MG63 (cell line): ENCODE results near the gene MYO10. TPM values are rescaled to one million over a fixed set of nuclear protein-coding genes. Genes with fewer than 3 reads are reported as not detected.
"Not testable (repeated sequence)": the region's sequence is repeated elsewhere in the genome, so short reads cannot be mapped to it uniquely, and the experiment has no call there.

Experiments used
- DNase-seq: peaks from one replicate; pipeline ENCODE4 v3.0.0-alpha.2; 2020
- H3K27me3 ChIP-seq: fragments of 250-450 bp; sonication (Bioruptor Pico); 2 replicates; pipeline ENCODE4 v1.5.1; 2020; ENCODE audit warnings: mild to moderate bottlenecking, moderate library complexity
- H3K36me3 ChIP-seq: fragments of 250-450 bp; sonication (Bioruptor Pico); 2 replicates; pipeline ENCODE4 v1.5.1; 2020; ENCODE audit warnings: mild to moderate bottlenecking, moderate library complexity
- H3K4me3 ChIP-seq: fragments of 250-450 bp; sonication (Bioruptor Pico); 2 replicates; pipeline ENCODE4 v1.5.1; 2020; ENCODE audit warnings: mild to moderate bottlenecking, moderate library complexity
- H3K9me3 ChIP-seq: fragments of 250-450 bp; sonication (Bioruptor Pico); 2 replicates; pipeline ENCODE4 v1.5.1; 2020; ENCODE audit warnings: mild to moderate bottlenecking, moderate library complexity
- total RNA-seq: library from RNA; depleted of rRNA; stranded (reverse); fragments of >200 nt; shearing (Covaris generic); gene quantifications from 2 replicates; pipeline ENCODE4 v1.2.3, GENCODE V29; 2014; ENCODE audit warnings: low replicate concordance

The MYO10 gene
- total RNA-seq, 1 experiment from 2014 or later = 55.0 TPM

DNA sequence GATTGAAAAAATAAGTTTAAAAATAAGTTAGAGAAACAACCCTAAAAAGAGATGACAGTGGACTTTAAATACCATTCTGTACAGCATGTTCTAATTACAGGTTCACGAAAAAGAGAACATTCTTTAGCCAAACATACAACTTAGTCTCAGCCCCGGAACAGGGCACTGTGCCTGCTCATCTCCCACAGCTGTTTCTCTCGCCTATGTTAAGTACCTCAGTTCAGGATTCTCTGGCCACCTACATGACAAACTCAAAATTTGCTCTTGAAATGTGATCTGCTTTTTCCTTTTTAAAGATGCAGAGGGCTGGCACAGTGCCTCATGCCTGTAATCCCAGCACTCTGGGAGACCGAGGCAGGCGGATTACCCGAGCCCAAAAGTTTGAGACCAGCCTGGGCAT, 52.3 kb downstream of the MYO10 start:
- no peak for DNase-seq
- H3K4me3 ChIP-seq = no peak overlapping the region
- no peaks in the 10 kb centered on the region for H3K9me3 ChIP-seq
- H3K36me3 ChIP-seq = peaks cover 21% of the 10 kb centered on the region
- H3K27me3 ChIP-seq = no peaks in the 10 kb centered on the region

DNA sequence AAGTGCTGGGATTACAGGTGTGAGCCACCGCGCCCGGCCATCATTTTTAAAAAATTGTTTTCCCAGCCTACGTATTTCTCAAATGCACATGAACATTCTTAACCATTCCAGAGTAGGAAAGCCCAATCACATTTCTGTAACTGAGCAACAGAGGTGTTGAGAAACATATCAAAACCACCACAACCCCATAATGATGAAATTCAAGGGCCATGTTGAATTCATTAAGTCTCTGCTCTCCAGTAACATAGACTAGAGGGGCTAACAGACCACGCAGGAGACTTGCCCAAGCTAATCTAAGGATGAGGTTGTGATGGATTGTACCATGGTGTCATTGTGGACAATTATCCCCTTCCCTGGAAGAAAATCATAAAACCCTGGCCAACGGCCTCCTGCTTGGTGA, 52.9 kb downstream of the MYO10 start:
- Histone ChIP-seq H3K27me3 (no peaks in the 10 kb centered on the region), H3K4me3 (no peak overlapping the region), H3K9me3 (no peaks in the 10 kb centered on the region), H3K36me3 (peaks cover 24% of the 10 kb centered on the region)
- DNase-seq = no peak

DNA sequence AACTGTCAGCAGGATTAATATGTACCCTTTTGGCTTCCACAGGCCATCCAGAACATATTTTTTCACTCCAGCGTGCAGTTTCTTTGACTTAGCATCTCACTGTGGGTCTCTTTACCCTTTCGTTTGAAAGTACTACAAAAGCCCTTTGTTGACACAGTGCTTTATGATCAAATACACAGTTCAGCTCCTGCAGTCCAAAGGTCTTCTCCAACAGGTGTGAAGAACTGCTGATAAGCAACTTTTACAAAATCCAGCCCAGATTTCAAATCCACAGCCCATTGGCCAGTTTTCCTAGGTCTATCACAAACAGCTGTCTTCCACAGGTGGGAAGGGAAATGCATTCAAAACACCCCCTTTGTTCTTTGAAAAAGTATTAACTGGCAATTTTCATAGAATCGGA, 54.8 kb downstream of the MYO10 start:
- no peaks in the 10 kb centered on the region for H3K9me3 ChIP-seq
- no peak for DNase-seq
- no peaks in the 10 kb centered on the region for H3K27me3 ChIP-seq
- no peak overlapping the region for H3K4me3 ChIP-seq
- peaks cover 37% of the 10 kb centered on the region for H3K36me3 ChIP-seq

DNA sequence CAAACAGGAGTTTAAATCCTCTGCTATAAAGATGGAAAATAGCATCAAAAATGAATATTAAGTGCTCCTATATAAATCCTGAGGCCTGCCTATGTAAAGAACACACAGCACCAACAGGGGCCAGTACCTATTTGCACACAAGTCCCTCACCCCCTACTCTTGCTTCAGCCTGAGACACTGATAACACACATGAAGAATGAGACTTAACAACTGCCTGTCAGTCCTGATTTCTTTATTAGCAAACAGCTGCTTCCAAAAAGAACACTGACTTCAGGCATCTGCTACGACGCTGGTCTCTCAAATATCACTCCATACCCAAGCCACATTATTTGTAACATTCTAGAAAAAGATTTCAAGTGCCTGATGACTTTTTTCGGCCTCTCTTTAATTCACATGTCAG, 55.5 kb downstream of the MYO10 start:
- no peaks in the 10 kb centered on the region; the same call in 1 of the 2 replicates for H3K9me3 ChIP-seq
- peaks cover 42% of the 10 kb centered on the region for H3K36me3 ChIP-seq
- H3K27me3 ChIP-seq = no peaks in the 10 kb centered on the region

DNA sequence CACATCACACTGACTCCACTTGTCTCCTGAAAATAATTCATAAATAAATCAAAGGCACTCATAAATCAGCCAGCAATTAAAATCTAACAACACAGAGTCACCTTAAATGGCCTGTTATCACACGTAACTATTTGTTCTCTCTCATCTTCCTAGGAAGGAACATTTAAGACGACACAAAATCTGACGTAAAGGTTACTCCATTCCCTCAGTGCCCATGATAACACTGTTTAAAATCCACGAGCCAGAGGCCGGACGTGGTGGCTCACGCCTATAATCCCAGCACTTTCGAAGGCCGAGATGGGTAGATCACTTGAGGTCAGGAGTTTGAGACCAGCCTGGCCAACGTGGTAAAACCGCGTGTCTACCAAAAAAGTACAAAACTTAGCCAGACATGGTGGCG, 56.4 kb downstream of the MYO10 start:
- no peak for DNase-seq
- no peak overlapping the region for H3K4me3 ChIP-seq
- H3K27me3 ChIP-seq = no peaks in the 10 kb centered on the region
- peaks cover 8% of the 10 kb centered on the region; the same call in 1 of the 2 replicates for H3K9me3 ChIP-seq
- H3K36me3 ChIP-seq = peaks cover 50% of the 10 kb centered on the region

More for the DNA sequence above, 55.5 kb downstream of the MYO10 start:
- no peak overlapping the region for H3K4me3 ChIP-seq
- no peak for DNase-seq

DNA sequence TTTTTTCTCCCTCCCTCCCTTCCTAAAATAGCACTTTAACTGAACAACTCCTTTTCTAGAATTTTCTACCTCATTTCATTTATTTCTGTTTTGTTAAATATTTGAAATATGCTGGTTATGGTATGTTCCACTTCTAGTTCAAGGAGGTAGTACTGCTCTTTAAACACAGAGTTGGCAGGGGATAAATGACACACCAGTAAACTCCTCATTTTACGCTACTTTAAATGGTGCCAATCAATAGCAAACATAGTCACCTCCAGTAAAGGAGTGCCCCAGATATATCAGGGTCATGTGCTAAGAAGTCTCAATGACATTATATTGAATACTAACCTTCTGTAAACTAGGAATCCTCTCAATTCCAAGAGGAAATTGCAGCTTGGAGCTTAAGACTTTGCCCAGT, 56.9 kb downstream of the MYO10 start:
- Histone ChIP-seq H3K36me3 (peaks cover 54% of the 10 kb centered on the region), H3K27me3 (no peaks in the 10 kb centered on the region), H3K4me3 (no peak overlapping the region), H3K9me3 (peaks cover 9% of the 10 kb centered on the region; the same call in 1 of the 2 replicates)
- DNase-seq = no peak

DNA sequence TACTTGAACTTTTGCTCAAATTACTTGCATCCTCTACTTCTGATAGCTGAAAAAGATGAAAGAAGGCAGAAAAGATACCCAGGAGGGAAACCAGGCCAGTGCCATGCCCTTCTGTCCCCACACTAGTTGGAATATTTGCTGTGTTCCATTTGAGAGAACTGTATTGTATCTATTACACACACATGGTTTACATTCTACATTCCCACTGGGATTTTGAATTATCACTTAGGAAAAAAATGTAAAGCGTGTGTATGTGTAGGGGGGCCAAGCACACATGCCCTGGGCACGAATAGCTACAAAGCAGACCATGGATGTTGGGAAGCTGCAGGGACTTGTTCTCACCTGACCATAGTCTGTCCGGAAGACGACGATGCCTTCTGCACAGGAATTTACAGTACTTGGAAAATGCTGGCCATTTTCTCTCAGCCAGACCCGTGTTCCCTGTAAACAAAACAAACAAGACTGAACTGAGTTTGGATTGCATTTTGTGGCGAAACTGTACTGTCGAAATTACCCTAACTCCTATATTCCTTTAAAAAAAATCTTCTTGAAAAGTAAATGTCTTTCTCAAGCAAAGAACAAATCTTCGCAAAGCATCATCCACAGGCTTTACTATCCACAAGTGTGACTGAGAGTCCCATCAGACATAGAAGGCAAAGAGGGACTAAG, 58.7 kb downstream of the MYO10 start:
- no peak for DNase-seq
- Histone ChIP-seq H3K36me3 (peaks cover 62% of the 10 kb centered on the region), H3K27me3 (no peaks in the 10 kb centered on the region), H3K4me3 (no peak overlapping the region), H3K9me3 (peaks cover 11% of the 10 kb centered on the region; the same call in 1 of the 2 replicates)

DNA sequence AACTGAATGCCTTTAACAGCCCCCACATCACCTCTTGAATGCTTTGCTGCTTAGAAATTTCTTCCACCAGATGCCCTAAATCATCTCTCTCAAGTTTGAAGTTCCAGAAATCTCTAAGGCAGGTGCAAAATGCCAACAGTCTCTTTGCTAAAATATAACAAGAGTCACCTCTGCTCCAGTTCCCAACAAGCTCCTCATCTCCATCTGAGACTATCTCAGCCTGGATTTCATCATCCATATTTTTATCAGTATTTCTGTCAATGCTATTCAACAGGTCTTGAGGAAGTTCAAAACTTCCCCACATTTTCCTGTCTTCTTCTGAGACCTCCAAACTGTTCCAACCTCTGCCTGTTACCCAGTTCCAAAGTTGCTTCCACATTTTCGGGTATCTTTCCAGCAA, 61.7 kb downstream of the MYO10 start:
- Histone ChIP-seq H3K36me3 (peaks cover 82% of the 10 kb centered on the region), H3K9me3 (peaks cover 11% of the 10 kb centered on the region; the same call in 1 of the 2 replicates)
- not testable (repeated sequence) for H3K27me3 ChIP-seq, H3K4me3 ChIP-seq, DNase-seq

DNA sequence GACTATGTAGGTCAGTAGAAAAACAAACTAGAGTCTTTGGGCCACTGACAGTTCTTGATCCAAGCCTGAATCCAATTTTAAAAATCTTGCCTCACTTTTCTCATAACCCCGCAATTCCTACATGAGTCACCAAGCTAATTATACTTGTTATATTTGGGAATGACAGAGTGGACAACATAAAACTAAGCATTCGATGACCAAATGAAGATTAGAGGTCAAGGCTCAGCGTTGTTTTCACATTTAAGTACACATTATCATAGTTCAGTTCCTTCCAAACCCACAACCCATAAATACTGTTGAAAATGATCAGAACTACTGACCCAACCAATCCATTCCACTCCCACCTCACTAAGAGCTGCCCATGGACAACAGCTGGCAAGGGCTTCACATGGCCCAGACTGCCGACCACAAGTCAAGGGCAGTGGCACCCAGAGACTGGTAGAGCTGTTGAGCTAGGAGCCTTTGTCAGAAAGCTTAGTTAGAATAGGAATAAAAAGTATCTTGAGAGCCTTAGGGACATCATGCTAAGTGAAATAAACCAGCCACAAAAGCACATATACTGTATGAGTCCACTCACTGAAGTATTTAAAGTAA, 64.2 kb downstream of the MYO10 start:
- peaks cover 82% of the 10 kb centered on the region for H3K36me3 ChIP-seq
- H3K4me3 ChIP-seq = no peak overlapping the region
- peak; percentile 66 for DNase-seq
- no peaks in the 10 kb centered on the region for H3K27me3 ChIP-seq
- peaks cover 11% of the 10 kb centered on the region; the same call in 1 of the 2 replicates for H3K9me3 ChIP-seq

DNA sequence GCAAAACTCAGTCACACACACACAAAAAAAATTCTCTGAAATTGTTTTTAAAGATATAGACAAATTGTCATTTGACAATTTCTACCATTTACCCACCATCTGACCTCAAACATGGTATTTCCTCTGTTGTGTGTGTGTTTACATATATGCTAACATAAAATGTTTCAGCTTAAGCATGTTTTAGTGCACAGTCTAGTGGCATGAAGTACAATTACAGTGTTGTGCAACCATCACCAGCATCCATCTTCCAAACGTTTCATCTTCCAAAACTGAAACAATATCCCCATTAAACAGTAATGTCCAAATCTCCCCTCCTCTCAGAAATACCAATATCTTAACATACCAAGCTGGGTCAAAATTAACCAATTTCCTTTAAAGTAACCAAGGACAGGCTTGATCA, 65.2 kb downstream of the MYO10 start:
- no peak for DNase-seq
- Histone ChIP-seq H3K36me3 (peaks cover 73% of the 10 kb centered on the region), H3K4me3 (no peak overlapping the region), H3K9me3 (peaks cover 11% of the 10 kb centered on the region; the same call in 1 of the 2 replicates), H3K27me3 (no peaks in the 10 kb centered on the region)

DNA sequence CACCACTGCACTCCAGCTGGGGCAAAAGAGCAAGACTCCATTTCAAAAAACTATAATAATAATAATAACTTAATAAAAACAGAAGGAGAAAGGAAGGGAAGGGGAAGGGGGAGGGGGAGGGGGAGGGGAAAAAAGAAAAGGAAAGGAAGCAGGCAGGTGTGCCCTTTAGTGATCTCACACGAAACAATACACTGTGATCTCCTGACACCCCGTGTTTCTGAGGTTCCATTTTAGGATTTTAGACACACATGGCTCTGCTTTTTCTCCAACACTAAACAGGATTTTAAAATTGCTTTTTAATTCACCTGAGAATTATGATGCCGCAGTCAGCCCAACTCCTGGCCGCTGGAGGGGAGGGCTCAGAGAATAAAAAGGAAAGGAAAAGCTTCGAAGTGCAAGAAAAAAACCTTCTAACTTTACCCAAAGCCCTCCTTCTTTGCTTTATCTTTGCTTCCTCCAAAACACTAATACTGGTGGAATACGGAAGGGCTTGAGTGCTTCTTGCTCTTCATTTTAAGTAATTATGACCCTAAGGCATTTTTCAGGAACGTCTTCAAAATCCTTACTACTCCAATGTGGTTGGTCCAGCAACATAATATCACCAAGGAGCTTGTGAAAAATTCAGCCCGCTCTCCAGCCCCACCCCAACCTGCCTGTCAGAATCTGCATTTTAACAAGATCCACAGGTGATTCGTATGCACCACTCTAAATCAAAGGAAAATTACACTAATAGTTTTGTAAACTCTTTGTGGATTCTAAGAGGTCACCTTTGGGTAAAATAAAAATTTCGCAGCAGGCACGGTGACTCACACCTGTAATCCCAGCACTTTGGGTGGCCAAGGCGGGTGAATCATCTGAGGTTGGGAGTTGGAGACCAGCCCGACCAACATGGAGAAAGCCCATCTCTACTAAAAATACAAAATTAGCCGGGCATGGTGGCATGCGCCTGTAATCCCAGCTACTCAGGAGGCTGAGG, 66.0 kb downstream of the MYO10 start:
- peaks cover 70% of the 10 kb centered on the region for H3K36me3 ChIP-seq
- peaks cover 8% of the 10 kb centered on the region; the same call in 1 of the 2 replicates for H3K9me3 ChIP-seq
- no peaks in the 10 kb centered on the region for H3K27me3 ChIP-seq
- DNase-seq = peak; percentile 91
- H3K4me3 ChIP-seq = no peak overlapping the region

DNA sequence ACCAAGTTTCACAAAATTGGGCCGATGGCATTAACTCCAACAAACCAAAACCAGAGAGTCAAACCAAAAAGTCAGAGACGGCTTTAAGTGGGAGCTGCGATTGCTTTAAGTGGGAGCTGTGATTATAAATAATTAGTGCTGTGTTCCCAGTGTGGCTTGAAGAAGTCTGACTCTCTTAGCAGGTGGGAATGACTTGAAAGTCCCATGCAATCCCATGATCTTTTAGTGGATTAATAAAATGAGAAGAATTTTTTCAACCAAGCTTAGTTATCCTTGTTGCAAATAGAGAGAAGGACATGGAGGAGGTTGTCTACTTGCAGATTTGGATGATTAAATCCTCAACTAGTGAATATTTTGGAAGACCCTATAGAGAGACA, 68.5 kb downstream of the MYO10 start:
- Histone ChIP-seq H3K36me3 (peaks cover 60% of the 10 kb centered on the region), H3K9me3 (no peaks in the 10 kb centered on the region; the same call in 1 of the 2 replicates), H3K27me3 (no peaks in the 10 kb centered on the region), H3K4me3 (no peak overlapping the region)
- no peak for DNase-seq

DNA sequence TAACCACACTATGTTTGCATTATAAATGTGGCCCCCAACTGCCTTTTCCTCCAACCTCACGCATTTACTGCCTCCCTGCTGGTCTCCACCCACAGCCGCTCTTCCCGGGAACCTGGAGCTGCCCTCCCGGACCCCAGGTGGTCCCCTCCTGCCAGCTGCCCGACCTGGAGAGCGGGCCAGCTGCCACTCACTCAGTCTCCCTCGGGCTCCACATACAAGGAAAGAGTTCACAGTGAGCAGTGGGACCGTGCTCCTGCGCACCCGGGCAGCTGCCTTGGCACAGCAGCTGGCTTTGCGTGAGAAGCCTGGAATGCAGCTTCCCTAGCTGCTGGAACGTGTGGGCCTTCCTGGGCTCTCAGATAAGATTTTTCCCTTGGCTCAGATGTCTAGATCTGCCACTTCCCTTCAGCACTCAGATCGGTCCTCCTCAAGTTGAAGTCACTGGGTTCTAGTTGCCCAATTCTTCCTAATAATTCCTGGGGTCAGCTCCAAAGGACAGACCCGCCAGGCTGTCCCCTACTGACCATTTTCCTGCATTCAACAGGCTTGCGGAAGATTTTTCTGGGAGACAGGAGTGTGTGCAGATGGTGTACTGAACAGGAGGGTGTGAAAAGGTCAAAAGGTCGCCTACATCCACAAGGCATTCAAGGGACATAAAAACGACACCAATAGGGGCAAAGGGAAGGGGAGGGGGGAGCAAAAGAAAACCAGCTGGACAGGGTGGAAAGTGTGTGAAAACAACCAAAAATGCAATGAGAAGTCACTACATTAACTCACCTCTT, 69.1 kb downstream of the MYO10 start:
- Histone ChIP-seq H3K9me3 (no peaks in the 10 kb centered on the region), H3K36me3 (peaks cover 57% of the 10 kb centered on the region), H3K27me3 (no peaks in the 10 kb centered on the region), H3K4me3 (no peak overlapping the region)
- peak; percentile 94 for DNase-seq

DNA sequence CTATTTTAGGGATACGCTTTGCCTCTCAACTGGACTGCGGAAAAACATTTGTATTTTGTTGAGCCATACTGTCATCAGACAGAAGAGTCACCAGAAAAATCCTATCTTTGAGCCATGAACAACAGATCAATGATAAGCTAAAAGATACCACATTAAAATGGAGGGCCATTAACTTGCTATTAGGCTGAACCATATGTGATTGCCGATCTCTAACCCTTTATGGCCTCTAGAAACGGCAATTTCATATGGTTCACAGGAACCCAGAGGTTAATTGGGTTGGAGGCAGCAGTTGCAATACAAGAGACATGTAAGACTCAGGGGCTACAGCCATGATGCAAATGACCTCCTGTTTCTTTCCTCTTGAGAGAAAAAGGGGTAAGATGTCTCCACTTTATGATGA, 69.8 kb downstream of the MYO10 start:
- no peak for DNase-seq
- Histone ChIP-seq H3K27me3 (no peaks in the 10 kb centered on the region), H3K36me3 (peaks cover 62% of the 10 kb centered on the region), H3K4me3 (no peak overlapping the region), H3K9me3 (no peaks in the 10 kb centered on the region)

DNA sequence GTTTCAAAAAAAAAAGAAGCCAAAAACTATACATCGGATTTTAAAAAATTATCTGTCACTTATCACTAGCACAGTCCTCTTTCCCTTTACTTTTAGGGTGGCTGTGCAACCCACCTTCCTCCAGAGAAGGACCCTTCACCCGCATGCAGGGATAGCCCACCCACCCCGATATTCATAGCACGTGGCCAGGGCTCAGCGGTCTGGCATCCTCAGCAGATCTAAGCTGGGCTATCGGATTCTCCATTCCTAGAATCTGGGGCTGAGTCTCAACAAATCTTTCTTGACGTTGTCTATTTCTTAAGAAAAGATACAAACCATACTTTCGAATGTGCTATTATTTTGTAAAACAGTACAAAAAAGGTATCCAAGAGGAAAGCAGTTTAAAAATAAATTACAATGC, 70.9 kb downstream of the MYO10 start:
- H3K9me3 ChIP-seq = peaks cover 3% of the 10 kb centered on the region; the same call in 1 of the 2 replicates
- DNase-seq = no peak
- no peak overlapping the region for H3K4me3 ChIP-seq
- H3K36me3 ChIP-seq = peaks cover 61% of the 10 kb centered on the region
- no peaks in the 10 kb centered on the region for H3K27me3 ChIP-seq

DNA sequence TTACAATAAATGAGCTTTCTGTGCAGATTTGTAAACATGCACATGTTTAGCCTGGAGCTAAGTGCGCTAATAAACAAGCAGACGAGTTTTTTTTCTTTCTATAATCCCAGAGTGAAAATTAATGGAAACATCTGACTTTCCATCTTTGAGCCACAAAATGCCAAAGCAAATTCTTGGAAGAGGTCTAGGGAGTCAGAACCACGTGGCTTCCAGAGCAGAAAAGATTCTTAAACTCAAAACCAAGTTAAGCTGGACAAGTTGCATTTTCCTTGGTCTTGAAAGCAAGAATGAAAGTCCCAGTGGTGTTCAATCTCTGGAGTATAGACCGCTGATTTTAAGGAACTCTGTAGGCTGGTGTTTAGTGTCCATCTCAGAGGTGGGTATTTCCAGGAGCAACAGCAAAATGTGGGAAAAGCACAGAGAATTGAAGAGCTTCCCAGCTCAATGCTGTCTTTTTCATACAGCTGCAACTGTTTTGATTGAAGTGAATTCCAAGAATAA, 71.4 kb downstream of the MYO10 start:
- no peaks in the 10 kb centered on the region for H3K27me3 ChIP-seq
- peaks cover 7% of the 10 kb centered on the region; the same call in 1 of the 2 replicates for H3K9me3 ChIP-seq
- no peak for DNase-seq
- H3K4me3 ChIP-seq = no peak overlapping the region
- H3K36me3 ChIP-seq = peaks cover 63% of the 10 kb centered on the region
